ENCODE data around the gene TRIM37. TPM values are rescaled to one million over a fixed set of nuclear protein-coding genes. Genes with fewer than 3 reads are reported as not detected.

The TRIM37 gene
- total RNA-seq, 1 experiment from 2014 or later, result 18.0 TPM

DNA sequence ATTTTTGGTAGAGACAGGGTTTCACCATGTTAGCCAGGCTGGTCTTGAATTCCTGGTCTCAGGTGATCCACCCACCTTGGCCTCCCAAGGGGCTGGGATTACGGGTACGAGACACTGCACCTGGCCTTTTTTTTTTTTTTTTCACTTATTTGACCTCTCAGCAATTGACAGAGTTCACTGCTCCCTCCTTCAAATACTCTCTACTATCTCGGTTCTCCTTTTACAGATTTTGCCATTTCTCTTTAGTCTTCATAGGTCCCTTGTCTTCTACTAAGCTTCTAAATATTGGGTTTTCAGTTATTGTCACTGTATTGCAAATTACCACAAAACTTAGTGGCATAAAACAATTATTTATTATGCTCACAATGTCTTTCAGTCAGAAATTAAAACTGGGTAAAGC lies 159.3 kb downstream of the TRIM37 start:
- DNase-seq (ENCODE audit: low spot score), result no peak

- DNase-seq (ENCODE audit: low spot score), result no peak
Measured at GRCh38 chr17:58944166-58944565, 162.5 kb downstream of the TRIM37 start.

GRCh38 chr17:58936295-58936694 lies 170.4 kb downstream of the TRIM37 start:
- no peak for DNase-seq (ENCODE audit: low spot score)

- DNase-seq (ENCODE audit: low spot score), result no peak
Measured at GRCh38 chr17:58932956-58933355, 173.7 kb downstream of the TRIM37 start.

Small RNAs within 50 kb of the gene (small RNA-seq; reads per million reads assigned to genes)
- gene MIR301A, result 22.6 reads per million, percentile 92 among the genes with 10 or more reads in this experiment
- 4.2 reads per million, percentile 80 among the genes with 10 or more reads in this experiment for gene MIR454
- not detected for gene RN7SL716P
- gene RNU2-58P, result 1.5 reads per million, percentile 55 among the genes with 10 or more reads in this experiment

Other genes starting within 250 kb of the TRIM37 start
- 43.5 and 47.0 TPM in 2 replicates for gene SKA2, start 48.3 kb upstream of the TRIM37 start, total RNA-seq (2014; rRNA removed; shearing (Covaris generic))
- gene PRR11, start 48.9 kb upstream of the TRIM37 start, total RNA-seq (2014; rRNA removed; shearing (Covaris generic)), result 9.7 and 10.0 TPM in 2 replicates
- gene SMG8, start 103.2 kb upstream of the TRIM37 start, total RNA-seq (2014; rRNA removed; shearing (Covaris generic)), result 8.7 and 10.5 TPM in 2 replicates
- 0.65 TPM in 1 of 2 replicates, not detected in the other for gene GDPD1, start 113.6 kb upstream of the TRIM37 start, total RNA-seq (2014; rRNA removed; shearing (Covaris generic))
- gene YPEL2, start 224.8 kb upstream of the TRIM37 start, total RNA-seq (2014; rRNA removed; shearing (Covaris generic)), result 10.9 and 13.4 TPM in 2 replicates

Measured in HT-29 (cell line).